ENCODE results near the gene KRTAP10-3.

KRTAP10-3 gene

GRCh38 chr21:44555200-44555875, 3.3 kb downstream of the KRTAP10-3 start:
- Histone ChIP-seq H3K9me3 (ENCODE audit: insufficient read depth, low read length) (no peaks in the 10 kb centered on the region), H3K4me2 (ENCODE audit: low read depth, low read length, poor library complexity, severe bottlenecking) (no peak overlapping the region), H3K27ac (ENCODE audit: low read depth, low read length) (no peak overlapping the region), H4K20me1 (ENCODE audit: low read depth, low read length) (no peaks in the 10 kb centered on the region), H3K9me2 (replicated peaks; ENCODE audit: insufficient read depth, low read length) (no peaks in the 10 kb centered on the region), H3K9ac (ENCODE audit: low read length) (no peak overlapping the region), H3K79me2 (ENCODE audit: insufficient read depth, low read length) (no peaks in the 10 kb centered on the region), H3K4me3 (ENCODE audit: insufficient read depth, low read length, poor library complexity, severe bottlenecking) (no peak overlapping the region), H3F3A (ENCODE audit: insufficient read depth) (no peaks in the 10 kb centered on the region), H3K36me3 (ENCODE audit: low read length) (no peaks in the 10 kb centered on the region), H3K27me3 (ENCODE audit: low read length) (no peaks in the 10 kb centered on the region), H2AFZ (ENCODE audit: low read depth, low read length, severe bottlenecking) (no peak overlapping the region)
- TF ChIP-seq EZH2phosphoT487 (conservative IDR thresholded peaks at IDR 0.05; ENCODE audit: low read length): no peak
- TF ChIP-seq CTCF (IDR thresholded peaks at IDR 0.05; ENCODE audit: insufficient read depth, low read length, poor library complexity, severe bottlenecking): no peak

- H3K36me3 ChIP-seq (ENCODE audit: low read length): no peaks in the 10 kb centered on the region
- no peak overlapping the region for H2AFZ ChIP-seq (ENCODE audit: low read depth, low read length, severe bottlenecking)
- TF ChIP-seq CTCF (IDR thresholded peaks at IDR 0.05; ENCODE audit: insufficient read depth, low read length, poor library complexity, severe bottlenecking) (no peak), EZH2phosphoT487 (conservative IDR thresholded peaks at IDR 0.05; ENCODE audit: low read length) (no peak)
- no peak overlapping the region for H3K27ac ChIP-seq (ENCODE audit: low read depth, low read length)
- no peak overlapping the region for H3K4me3 ChIP-seq (ENCODE audit: insufficient read depth, low read length, poor library complexity, severe bottlenecking)
- H3K9me3 ChIP-seq (ENCODE audit: insufficient read depth, low read length): no peaks in the 10 kb centered on the region
- no peaks in the 10 kb centered on the region for H3K27me3 ChIP-seq (ENCODE audit: low read length)
- no peaks in the 10 kb centered on the region for H3K79me2 ChIP-seq (ENCODE audit: insufficient read depth, low read length)
- no peak overlapping the region for H3K4me2 ChIP-seq (ENCODE audit: low read depth, low read length, poor library complexity, severe bottlenecking)
- no peak overlapping the region for H3K9ac ChIP-seq (ENCODE audit: low read length)
- H4K20me1 ChIP-seq (ENCODE audit: low read depth, low read length): no peaks in the 10 kb centered on the region
- no peaks in the 10 kb centered on the region for H3F3A ChIP-seq (ENCODE audit: insufficient read depth)
- no peaks in the 10 kb centered on the region for H3K9me2 ChIP-seq (replicated peaks; ENCODE audit: insufficient read depth, low read length)
Measured at GRCh38 chr21:44552681-44553080, 5.9 kb downstream of the KRTAP10-3 start.

GRCh38 chr21:44552136-44552535, 6.5 kb downstream of the KRTAP10-3 start:
- no peaks in the 10 kb centered on the region for H3K36me3 ChIP-seq (ENCODE audit: low read length)
- H4K20me1 ChIP-seq (ENCODE audit: low read depth, low read length): no peaks in the 10 kb centered on the region
- H3K27me3 ChIP-seq (ENCODE audit: low read length): no peaks in the 10 kb centered on the region
- no peaks in the 10 kb centered on the region for H3K79me2 ChIP-seq (ENCODE audit: insufficient read depth, low read length)
- no peak overlapping the region for H2AFZ ChIP-seq (ENCODE audit: low read depth, low read length, severe bottlenecking)
- no peak overlapping the region for H3K4me3 ChIP-seq (ENCODE audit: insufficient read depth, low read length, poor library complexity, severe bottlenecking)
- no peak overlapping the region for H3K9ac ChIP-seq (ENCODE audit: low read length)
- no peak overlapping the region for H3K4me2 ChIP-seq (ENCODE audit: low read depth, low read length, poor library complexity, severe bottlenecking)
- TF ChIP-seq EZH2phosphoT487 (conservative IDR thresholded peaks at IDR 0.05; ENCODE audit: low read length): no peak
- H3F3A ChIP-seq (ENCODE audit: insufficient read depth): no peaks in the 10 kb centered on the region
- H3K9me2 ChIP-seq (replicated peaks; ENCODE audit: insufficient read depth, low read length): no peaks in the 10 kb centered on the region
- H3K9me3 ChIP-seq (ENCODE audit: insufficient read depth, low read length): no peaks in the 10 kb centered on the region
- H3K27ac ChIP-seq (ENCODE audit: low read depth, low read length): no peak overlapping the region

- Histone ChIP-seq H3K27ac (ENCODE audit: low read depth, low read length) (no peak within 1 kb of the TSS), H3K27me3 (ENCODE audit: low read length) (no peaks in the 10 kb centered on the region), H3K4me3 (ENCODE audit: insufficient read depth, low read length, poor library complexity, severe bottlenecking) (no peak within 1 kb of the TSS), H3K36me3 (ENCODE audit: low read length) (0 out of 2 replicates have a peak, but pooled peaks cover 4% of the 10 kb centered on the region), H2AFZ (ENCODE audit: low read depth, low read length, severe bottlenecking) (no peak within 1 kb of the TSS), H3K9me2 (replicated peaks; ENCODE audit: insufficient read depth, low read length) (no peaks in the 10 kb centered on the region), H3K9me3 (ENCODE audit: insufficient read depth, low read length) (0 out of 2 replicates have a peak, but pooled peaks cover 3% of the 10 kb centered on the region), H3K4me2 (ENCODE audit: low read depth, low read length, poor library complexity, severe bottlenecking) (no peak within 1 kb of the TSS), H4K20me1 (ENCODE audit: low read depth, low read length) (no peaks in the 10 kb centered on the region), H3F3A (ENCODE audit: insufficient read depth) (no peaks in the 10 kb centered on the region), H3K9ac (ENCODE audit: low read length) (no peak within 1 kb of the TSS), H3K79me2 (ENCODE audit: insufficient read depth, low read length) (no peaks in the 10 kb centered on the region)
- TF ChIP-seq EZH2phosphoT487 (conservative IDR thresholded peaks at IDR 0.05; ENCODE audit: low read length): no peak
- TF ChIP-seq CTCF (IDR thresholded peaks at IDR 0.05; ENCODE audit: insufficient read depth, low read length, poor library complexity, severe bottlenecking): no peak
Measured at GRCh38 chr21:44551340-44551961, 7.1 kb downstream of the KRTAP10-3 start, which contains the start of gene KRTAP10-2. KRTAP10-2 (minus strand) TSS chr21:44551505; CDS start chr21:44551458, 47 bp downstream.
